TTC549 (cell line): ENCODE data around the gene IPO13.

ENCODE experiments used
- FAIRE-seq: peaks from 2 replicates; lab custom pipeline; 2012; peaks lifted over from hg19 to GRCh38; lab: Jason Lieb, UNC

Gene IPO13

DNA sequence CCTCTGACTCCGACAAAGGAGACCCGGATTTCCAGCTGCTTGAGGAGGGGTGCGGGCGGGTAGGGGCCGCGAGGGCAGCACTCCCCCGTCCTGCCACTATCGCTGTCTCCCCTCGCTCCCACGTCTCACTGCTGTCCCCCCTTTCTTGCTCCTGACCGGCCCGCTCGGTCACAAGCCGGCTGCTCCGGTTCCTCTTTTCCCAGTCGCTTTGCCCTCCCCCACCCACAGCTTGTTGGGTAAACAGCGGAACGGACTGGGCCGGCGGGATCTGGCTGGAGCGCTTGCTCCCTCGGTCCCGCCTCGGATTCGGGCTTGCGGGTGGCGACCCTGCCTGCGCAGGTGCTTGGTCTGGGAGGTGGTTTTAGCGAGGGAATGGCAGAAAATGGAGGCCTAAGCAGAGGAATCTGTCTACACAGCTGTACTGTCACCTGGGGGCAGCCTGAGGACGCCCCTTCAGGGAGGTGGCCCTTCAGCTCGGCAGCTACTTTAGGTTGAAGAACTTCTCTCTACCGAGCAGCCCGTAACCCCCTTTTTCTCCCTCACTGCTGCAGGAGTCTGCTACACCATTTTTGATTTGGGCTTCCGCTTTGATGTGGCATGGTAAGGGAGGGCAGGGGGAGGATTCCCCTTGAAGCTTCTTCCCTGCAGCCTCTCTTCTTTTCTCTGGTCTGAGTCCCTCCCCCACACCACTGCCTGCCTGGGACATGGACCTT lies 28.7 kb downstream of the IPO13 start:
- no peak for FAIRE-seq

DNA sequence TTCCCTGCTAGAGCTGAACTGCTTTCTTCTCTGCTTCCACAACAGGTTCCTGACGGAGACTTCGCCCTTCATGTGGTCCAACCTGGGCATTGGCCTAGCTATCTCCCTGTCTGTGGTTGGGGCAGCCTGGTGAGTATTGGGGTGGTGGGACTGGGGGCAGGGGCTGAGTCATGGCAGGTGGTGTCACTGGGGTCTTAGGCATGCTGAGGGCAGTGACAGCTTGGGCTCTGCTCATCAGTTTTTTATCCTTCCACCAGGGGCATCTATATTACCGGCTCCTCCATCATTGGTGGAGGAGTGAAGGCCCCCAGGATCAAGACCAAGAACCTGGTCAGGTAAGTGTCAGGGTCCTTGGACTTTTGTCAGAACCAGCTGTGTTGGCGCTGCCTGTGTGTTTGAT lies 29.3 kb downstream of the IPO13 start:
- FAIRE-seq = no peak

DNA sequence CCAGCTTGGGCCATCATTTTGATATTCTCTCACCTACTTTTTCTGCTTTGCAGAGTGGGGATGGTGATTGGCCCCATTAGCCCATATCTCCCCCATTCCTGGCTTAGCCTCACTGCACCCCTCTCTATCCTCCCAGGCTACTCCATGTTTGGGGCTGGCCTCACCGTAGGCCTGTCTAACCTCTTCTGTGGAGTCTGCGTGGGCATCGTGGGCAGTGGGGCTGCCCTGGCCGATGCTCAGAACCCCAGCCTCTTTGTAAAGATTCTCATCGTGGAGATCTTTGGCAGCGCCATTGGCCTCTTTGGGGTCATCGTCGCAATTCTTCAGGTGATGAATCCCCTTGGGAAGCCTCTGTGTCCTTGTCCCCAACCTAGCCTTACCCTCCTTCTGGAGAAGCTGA lies 30.1 kb downstream of the IPO13 start:
- no peak for FAIRE-seq

DNA sequence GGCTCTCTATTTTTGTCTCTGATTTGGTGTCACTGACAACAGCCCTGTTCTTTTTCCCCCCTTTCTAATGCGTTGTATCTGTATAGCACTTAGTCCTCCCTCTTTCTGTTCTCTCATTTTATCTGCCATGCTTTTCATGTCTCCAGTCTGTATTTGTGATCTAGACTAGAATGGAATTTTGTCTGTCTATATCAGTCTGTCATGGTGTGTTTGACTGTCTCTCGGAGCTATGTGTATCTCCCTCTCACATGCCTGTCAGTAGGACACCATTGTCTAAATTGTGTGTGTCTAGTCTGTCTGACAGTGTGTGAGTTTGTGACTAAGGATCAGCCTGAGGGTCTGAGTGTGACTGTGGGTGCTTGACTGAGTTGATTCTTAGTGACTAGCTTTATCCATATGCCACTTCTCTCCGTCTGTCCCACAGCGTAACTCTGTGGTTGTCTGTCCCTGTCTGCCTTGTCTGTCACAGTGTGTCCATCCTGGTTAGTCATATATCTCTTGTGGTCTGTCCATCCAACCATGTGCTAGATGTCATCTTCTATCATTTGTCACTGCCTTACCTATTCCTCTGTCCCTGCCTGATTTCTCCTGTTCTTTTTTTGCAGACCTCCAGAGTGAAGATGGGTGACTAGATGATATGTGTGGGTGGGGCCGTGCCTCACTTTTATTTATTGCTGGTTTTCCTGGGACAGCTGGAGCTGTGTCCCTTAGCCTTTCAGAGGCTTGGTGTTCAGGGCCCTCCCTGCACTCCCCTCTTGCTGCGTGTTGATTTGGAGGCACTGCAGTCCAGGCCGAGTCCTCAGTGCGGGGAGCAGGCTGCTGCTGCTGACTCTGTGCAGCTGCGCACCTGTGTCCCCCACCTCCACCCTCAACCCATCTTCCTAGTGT lies 30.9 kb downstream of the IPO13 start:
- no peak for FAIRE-seq

DNA sequence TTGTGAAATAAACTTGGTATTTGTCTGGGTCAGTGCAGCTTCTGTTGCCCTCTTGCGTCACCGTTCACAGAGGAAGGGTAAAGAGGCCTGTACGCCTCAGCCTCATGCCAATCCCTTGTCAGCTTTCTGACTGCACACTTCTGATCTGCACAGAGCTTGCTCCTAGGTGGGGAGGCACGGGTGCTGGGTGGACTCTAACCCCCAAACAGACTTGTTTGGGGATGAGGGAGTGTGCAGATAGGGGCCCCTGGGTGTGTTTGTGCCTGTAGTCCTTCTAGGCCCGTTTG lies 31.5 kb downstream of the IPO13 start:
- no peak for FAIRE-seq

DNA sequence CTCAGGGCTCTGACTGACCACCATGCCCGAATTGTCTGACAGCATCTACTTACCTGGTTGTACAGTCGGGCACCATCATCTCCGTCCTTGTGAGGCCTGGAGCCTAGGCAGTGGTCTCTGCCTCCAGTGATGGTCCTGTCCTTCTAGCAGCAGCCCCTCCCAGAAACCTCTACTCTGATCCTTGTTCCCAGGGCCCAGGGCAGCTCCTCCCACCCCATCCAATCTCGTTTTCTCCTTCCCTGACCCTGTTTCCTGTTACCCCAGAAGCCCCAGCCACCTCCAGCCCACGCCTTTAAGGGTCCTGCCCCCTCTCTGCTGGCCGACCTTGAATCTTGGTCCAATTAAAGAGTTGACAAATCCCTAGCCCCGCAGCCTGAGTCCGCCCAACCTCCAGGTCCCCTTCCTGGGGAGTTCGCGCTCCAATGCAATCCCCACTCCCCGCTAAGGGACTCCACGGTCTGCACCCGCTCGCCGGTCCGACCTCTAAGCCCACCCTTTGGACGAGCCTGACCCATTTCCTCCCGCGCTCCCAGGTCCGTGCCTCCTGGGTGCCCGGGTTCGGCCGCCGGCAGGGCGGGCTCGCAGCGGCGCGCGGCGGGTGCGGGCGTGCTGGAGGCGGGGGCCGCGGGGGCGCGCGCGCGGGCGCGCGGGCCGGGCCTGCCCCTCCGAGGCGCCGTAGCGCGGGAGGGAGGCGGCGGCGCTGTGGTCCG lies 32.0 kb downstream of the IPO13 start, which contains the start of gene B4GALT2:
B4GALT2 (plus strand) TSS at position 660 of the 710 bp plus-strand sequence. CDS start 1,951 bp downstream, outside the sequence.
- FAIRE-seq = no peak

DNA sequence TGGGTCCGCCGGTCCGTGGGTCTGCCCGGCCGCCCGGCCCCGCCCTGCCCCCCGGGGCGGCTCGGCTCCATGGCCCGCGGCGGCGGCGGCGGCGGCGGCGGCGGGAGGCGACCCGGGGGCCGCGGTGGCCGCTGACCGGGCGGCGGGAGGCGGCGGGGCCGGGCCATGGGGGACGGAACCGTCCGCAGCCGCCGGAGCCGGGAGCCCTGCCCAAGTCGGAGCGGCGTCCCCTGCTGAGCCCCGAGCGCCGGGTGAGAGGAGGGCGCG lies 32.4 kb downstream of the IPO13 start:
- no peak for FAIRE-seq

DNA sequence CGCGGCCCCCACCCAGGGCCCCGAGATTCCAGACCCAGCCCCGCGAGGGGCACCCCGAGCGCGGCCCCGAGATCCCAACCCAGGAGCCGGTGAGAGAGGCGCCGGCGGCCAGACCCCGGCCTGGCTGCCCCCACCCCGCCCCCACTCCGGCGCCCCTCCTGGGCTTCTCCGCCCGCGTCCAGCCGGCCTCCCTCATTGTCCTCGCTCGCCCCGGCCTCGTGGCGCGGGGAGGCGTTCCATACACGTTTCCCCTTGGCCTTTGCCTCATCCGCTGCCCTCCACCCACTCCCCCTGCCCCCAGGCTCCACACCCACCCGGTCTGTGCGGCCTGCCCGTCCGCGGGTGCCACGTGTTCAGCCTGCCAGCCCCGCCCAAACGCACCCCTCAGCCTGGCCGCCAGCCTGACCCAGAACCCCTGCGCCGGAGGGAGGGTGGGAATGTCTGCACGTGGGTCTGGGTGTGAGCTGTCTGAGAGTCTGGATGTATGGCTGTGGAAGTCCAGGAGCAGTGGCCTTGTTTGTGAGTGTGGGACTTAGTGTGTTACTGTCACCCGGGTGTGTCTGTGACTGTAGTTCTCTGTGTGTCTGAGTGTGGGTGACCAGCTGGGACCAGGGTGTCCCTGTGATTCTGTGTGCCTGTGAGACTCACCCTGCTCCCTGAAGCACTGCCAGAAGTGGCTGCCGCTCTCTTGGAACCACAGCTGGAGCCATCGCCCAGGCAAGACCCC lies 32.9 kb downstream of the IPO13 start:
- no peak for FAIRE-seq

DNA sequence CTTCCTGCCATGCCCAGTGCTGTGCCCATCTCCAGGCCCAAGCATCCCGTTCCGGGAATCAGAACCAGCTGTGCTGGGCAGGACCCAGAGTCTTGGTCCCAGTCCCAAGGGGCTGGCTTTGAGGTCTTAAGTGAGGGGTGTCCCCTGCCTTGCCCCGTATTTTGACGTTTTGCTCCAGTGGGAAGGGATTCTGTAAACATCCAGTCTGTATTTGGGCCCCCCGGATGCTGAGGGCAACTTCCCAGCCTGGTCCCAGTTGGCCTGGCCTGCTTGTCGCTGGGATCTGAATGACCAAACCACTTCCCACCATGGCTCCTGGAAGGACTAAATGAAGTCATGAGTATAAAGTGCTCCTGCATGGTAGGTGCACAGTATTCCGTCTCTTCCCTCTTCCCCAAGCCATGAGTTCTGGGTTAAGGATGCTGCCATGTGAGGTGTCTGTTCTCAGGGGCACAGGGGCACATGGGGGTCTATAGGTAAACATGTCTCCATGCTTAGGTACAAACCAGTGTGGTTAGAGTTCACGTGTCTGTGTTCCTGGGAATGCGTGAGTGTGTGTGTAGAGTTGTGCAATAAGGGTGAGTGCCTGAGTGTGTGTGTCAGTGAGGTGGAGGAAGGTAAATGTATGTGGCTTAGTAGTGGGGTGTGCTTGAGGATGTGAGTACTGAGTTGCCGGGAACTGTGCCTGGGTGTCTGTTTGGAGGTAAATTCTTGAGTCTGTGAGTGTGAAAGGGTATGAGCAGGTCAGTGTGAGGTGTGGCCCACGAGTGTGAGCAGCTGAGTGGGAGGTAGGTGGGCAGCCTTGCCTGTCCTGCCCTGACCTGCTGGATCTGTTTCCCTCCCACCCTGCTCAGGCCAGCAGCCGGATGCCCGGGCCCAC lies 33.7 kb downstream of the IPO13 start:
- FAIRE-seq = no peak

DNA sequence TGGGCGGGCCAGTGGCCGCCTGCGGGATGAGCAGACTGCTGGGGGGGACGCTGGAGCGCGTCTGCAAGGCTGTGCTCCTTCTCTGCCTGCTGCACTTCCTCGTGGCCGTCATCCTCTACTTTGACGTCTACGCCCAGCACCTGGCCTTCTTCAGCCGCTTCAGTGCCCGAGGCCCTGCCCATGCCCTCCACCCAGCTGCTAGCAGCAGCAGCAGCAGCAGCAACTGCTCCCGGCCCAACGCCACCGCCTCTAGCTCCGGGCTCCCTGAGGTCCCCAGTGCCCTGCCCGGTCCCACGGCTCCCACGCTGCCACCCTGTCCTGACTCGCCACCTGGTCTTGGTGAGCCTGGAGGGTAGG lies 34.4 kb downstream of the IPO13 start:
- no peak for FAIRE-seq

DNA sequence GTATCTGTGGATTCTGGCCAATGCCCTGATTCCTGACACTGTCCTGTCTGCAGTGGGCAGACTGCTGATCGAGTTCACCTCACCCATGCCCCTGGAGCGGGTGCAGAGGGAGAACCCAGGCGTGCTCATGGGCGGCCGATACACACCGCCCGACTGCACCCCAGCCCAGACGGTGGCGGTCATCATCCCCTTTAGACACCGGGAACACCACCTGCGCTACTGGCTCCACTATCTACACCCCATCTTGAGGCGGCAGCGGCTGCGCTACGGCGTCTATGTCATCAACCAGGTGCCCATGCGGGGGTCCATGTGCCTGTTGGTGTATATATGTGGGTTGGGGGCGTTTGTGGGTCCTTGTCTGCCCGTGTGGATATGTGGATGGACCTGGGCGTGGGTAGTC lies 34.9 kb downstream of the IPO13 start:
- no peak for FAIRE-seq

DNA sequence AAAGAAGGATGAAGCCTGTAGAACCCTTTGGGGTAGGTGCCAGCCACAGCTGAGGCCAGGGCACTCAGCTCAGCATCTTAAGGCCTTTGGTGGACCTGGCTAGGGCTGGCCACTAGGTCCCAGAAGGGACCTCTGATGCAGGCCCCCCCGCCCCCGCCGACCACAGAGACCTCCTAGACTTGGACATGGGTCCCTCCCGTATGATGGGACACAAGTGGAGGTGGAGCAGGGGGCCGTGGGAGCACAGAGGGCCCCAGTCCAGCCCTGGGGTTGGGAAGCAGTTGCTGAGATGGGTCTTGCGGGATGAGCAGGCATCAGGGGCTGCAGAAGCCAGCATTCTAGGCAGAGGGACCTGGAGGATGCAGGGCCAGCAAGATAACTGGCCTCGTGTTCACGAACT lies 35.5 kb downstream of the IPO13 start:
- no peak for FAIRE-seq

DNA sequence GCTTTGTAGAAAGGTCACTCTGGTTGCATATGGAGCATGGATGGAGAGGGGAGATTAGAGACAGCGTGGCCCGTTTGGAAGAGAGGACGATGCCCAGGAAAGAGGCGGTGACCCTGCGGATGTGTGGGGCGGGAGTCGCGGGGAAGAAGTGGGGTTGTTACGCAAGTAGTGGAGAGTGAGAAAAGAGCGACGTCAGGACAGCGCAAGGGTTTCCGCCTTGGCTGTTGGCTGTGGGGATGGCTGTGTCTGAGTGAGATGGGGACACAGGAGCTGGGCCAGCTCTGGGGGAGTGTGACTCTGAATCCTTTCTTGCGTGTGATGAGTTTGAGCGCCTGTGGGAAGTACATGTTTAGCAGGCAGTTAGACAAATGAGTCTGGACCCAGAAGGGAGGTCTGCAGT lies 36.1 kb downstream of the IPO13 start:
- FAIRE-seq = no peak

DNA sequence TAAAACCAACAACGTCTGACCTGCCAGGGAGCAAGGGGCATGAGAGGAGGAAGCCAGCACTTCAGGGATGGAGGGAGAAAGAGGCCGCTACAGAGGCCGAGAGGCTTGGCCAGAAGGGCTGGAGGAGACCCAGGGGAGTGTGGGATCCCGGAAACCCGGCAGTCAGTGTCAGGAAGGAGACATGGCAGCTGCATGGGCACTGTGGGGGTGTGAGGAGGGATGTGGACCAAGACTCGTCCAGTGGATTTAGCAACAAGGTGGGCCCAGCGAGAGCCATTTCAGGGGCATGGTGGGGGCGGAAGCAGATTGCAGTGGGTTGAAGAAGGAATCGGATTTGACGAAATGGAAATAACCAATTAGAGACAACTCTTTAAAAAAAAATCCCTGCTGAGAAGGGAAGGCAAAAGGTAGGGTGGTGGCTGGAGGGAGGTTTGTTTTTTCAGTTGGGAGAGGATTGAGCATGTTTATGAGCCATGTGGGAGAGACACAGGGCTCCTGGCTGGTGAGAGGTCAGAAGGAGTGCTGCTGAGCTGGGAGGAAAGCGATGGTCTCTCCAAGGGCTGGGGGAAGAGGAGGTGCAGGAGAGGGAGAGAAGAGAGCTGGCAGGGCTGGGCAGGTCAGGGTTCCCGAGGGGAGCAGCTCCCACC lies 36.6 kb downstream of the IPO13 start:
- FAIRE-seq = no peak

DNA sequence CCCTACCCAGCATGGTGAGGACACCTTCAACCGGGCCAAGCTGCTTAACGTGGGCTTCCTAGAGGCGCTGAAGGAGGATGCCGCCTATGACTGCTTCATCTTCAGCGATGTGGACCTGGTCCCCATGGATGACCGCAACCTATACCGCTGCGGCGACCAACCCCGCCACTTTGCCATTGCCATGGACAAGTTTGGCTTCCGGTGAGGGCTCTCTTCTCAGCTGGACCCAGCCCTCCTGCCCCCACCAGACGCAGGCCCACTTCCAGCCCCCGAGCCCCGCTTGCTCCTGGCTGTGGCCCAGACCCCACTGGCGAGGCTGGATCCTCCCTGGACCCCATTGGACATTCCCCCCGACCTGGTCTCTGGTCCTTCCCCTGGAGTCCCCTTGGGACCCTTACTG lies 38.1 kb downstream of the IPO13 start:
- no peak for FAIRE-seq

DNA sequence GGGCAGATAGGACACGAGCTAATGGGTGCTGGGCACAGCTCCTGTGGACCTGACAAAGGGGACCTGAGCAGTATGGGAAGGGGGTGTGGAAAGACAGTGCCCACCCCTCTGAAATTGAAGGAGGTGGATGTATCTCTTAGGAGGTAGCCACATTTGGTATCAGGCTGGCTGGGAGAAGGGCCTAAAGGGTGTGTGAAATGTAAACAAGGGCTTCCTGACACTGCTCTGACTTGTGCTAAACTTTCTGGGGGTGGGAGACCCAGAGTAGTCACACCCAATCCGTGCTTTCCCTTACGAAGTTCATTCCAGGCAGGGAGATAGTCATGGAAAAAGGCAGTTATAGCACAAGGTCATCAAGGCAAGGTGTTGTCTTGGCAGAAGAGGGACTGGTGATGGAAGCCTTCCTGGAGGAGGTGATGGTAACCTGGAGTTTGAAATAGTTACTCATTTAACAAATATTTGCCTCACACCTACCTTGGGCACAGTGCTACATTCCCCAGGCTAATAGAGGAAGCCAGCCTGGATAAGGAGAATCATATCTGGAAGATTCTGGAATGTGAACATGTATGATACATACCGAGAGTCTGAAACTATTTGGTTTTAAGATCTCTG lies 39.3 kb downstream of the IPO13 start:
- no peak for FAIRE-seq

DNA sequence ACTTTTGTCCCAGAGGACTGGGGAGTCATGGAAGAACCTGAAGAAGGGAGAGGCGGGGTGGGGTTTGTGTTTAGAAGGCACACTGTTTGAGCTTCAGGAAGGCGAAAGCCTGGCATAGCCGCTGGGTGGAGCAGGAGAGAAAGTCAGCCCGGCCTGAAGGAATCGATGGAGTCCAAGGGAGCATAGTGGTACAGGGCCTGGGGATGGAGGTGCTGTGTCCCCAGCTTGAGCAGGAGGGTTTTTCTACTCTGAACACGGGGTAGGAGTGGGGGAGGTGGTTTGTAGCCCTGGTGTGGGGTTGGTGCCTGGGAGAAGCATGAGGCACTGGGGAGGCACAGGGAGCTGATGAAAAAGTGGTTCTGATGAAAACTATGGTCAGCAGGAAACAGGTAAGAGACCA lies 40.0 kb downstream of the IPO13 start:
- no peak for FAIRE-seq

DNA sequence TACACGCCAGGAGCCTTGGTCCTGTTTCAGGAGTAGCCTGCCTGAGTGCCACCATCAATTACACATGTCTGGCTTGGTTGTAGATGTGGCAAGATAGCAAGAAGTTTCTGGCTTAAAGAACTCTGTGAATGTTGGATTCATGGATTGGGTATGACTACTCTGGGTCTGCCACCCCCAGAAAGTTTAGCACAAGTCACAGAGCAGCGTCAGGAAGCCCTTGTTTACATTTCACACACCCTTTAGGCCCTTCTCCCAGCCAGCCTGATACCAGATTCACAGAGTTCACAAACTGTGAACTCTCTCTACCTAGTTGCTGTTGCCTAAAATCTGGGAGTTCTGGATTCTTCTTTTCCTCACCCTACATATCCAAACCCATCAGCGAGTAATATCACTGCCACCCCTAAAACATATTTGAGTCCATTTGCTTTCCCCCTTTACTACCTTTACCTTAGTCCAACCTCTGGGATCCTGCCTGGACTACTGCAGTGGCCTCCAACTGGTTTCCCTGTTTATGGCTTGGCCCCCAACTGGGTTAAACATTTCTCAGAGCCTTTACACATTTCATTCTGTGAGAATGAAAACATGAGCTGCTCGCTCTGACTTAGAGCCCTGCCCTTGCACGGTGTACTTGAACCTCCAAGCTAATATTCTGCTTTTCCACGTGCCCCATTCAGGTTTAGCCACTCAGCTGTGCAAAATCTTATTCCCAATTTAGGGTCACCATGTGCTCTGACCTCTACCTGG lies 40.6 kb downstream of the IPO13 start:
- no peak for FAIRE-seq

DNA sequence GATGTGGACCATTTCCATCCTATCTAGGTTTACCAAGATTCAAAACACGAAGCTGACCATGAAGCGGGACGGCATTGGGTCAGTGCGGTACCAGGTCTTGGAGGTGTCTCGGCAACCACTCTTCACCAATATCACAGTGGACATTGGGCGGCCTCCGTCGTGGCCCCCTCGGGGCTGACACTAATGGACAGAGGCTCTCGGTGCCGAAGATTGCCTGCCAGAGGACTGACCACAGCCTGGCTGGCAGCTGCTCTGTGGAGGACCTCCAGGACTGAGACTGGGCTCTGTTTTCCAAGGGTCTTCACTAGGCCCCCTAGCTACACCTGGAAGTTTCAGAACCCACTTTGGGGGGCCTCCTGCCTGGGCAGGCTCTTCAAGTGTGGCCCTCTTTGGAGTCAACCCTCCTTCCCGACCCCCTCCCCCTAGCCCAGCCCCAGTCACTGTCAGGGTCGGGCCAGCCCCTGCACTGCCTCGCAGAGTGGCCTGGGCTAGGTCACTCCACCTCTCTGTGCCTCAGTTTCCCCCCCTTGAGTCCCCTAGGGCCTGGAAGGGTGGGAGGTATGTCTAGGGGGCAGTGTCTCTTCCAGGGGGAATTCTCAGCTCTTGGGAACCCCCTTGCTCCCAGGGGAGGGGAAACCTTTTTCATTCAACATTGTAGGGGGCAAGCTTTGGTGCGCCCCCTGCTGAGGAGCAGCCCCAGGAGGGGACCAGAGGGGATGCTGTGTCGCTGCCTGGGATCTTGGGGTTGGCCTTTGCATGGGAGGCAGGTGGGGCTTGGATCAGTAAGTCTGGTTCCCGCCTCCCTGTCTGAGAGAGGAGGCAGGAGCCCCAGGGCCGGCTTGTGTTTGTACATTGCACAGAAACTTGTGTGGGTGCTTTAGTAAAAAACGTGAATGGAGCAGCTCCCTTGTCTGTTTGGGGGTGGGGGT lies 43.8 kb downstream of the IPO13 start:
- FAIRE-seq = no peak
